Thoracic aorta (tissue), 2 donors: ENCODE measurements around the gene ADGRB3. TPM values are rescaled to one million over a fixed set of nuclear protein-coding genes. Genes with fewer than 3 reads are reported as not detected.

Experiments
- ATAC-seq: fragments of 150-250 bp; one replicate; pipeline ENCODE4 v1.8.0; 2017; ENCODE audit warnings: low read depth; ENCODE audit not compliant: insufficient number of reproducible peaks, low FRiP score
- DNase-seq: peaks from one replicate; pipeline ENCODE4 v3.0.0-alpha.2; 2020; ENCODE audit warnings: low spot score
- H3K27ac ChIP-seq, 2 donors: fragments of 200-600 bp; sonication (generic); 1 replicate in 1 of 2; 2 replicates in 1 of 2; pipeline ENCODE4 v1.5.1; 2016; ENCODE audit warnings: mild to moderate bottlenecking in 2 of 2, moderate library complexity in 2 of 2
- H3K27me3 ChIP-seq: fragments of 200-600 bp; sonication (generic); replicated peaks from 2 replicates; pipeline ENCODE4 v1.6.0; 2016; ENCODE audit warnings: mild to moderate bottlenecking; ENCODE audit not compliant: insufficient read depth
- H3K36me3 ChIP-seq: fragments of 200-600 bp; sonication (generic); one replicate; pipeline ENCODE4 v1.5.1; 2016
- H3K4me1 ChIP-seq, 2 donors: fragments of 200-600 bp; sonication (generic); 1 replicate in 1 of 2; 2 replicates in 1 of 2; pipeline versions ENCODE4 v1.5.1 to v1.6.0; 2016; ENCODE audit warnings: low read depth in 2 of 2, mild to moderate bottlenecking in 1 of 2; ENCODE audit not compliant: control insufficient read depth in 1 of 2
- H3K4me3 ChIP-seq: fragments of 200-600 bp; sonication (generic); 2 replicates; pipeline ENCODE4 v1.5.1; 2016; ENCODE audit warnings: mild to moderate bottlenecking
- H3K9me3 ChIP-seq: fragments of 200-600 bp; sonication (generic); 2 replicates; pipeline ENCODE4 v1.5.1; 2016
- total RNA-seq, 2 donors: library from RNA; depleted of rRNA; stranded (reverse); fragments of >200 nt; gene quantifications; one replicate each; pipeline versions ENCODE4 v1.1.0 to v1.2.3, GENCODE V29; 2016
- TF ChIP-seq, protein P1 (sequence below): fragments of 200-600 bp; sonication (generic); IDR thresholded peaks from one replicate; pipeline ENCODE4 v1.5.1; 2019; ENCODE audit warnings: antibody characterized with exemption

ADGRB3 gene
- total RNA-seq, 2 donors from 2014 or later, result 2.4 to 10.1 TPM

DNA sequence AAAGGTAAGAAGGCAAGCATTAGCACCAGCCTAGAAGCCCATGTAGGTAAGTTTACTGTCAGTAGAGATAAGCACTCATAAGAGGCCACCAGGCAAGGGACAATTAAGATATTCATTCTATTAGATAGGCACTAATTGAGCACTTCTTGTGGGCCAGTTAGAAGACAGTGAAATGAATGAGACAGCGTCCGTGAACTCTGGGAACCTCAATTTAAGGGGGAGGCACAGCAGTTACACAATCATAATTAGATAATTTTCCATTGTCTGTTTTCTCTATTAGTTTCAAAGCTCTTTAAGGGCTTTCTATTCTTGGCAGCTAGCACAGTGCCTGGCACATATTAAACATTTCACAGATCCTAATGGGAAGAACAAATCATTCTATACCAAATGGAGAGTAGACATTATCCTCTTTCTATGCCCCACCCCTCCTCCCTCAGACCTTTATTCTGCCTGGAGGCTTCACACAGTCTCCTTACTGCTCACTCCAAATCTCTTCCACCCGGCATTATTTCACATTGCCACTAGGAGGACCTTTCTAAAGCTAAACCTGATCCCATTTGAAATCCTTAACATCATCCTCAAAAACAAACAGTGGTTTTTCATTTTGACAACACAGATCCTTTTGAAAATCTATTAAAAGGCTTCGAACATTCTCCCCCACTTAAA lies 529.6 kb downstream of the ADGRB3 start:
- Histone ChIP-seq H3K27me3 (no peaks in the 10 kb centered on the region), H3K4me3 (no peak overlapping the region), H3K27ac (no peak overlapping the region), H3K4me1 (no peaks in the 10 kb centered on the region), H3K36me3 (no peaks in the 10 kb centered on the region), H3K9me3 (no peaks in the 10 kb centered on the region)
- no peak for DNase-seq
- TF ChIP-seq, protein P1, sequence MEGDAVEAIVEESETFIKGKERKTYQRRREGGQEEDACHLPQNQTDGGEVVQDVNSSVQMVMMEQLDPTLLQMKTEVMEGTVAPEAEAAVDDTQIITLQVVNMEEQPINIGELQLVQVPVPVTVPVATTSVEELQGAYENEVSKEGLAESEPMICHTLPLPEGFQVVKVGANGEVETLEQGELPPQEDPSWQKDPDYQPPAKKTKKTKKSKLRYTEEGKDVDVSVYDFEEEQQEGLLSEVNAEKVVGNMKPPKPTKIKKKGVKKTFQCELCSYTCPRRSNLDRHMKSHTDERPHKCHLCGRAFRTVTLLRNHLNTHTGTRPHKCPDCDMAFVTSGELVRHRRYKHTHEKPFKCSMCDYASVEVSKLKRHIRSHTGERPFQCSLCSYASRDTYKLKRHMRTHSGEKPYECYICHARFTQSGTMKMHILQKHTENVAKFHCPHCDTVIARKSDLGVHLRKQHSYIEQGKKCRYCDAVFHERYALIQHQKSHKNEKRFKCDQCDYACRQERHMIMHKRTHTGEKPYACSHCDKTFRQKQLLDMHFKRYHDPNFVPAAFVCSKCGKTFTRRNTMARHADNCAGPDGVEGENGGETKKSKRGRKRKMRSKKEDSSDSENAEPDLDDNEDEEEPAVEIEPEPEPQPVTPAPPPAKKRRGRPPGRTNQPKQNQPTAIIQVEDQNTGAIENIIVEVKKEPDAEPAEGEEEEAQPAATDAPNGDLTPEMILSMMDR, result no peak
- no peak for ATAC-seq

DNA sequence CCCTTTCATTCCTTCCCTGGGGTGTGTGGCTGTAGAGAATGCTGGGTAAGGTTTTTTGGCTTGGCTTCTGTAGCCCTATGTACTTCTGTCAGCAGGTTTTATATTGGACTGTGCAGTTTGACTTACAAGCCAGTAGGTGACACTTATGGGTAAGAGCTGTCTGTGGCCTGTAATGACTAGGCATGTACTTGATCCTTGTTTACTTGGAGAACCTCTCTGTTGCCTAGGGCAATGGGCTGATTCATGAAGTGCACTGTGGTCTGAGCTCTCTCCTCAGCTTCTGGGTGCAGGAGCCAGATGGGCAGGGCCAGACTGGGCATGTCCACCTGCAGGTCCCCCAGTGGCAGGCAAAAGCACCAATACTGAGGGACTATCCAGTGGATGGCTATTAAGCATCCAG lies 544.6 kb downstream of the ADGRB3 start:
- DNase-seq (no peak), ATAC-seq (no peak)
- TF ChIP-seq, protein P1, result no peak

DNA sequence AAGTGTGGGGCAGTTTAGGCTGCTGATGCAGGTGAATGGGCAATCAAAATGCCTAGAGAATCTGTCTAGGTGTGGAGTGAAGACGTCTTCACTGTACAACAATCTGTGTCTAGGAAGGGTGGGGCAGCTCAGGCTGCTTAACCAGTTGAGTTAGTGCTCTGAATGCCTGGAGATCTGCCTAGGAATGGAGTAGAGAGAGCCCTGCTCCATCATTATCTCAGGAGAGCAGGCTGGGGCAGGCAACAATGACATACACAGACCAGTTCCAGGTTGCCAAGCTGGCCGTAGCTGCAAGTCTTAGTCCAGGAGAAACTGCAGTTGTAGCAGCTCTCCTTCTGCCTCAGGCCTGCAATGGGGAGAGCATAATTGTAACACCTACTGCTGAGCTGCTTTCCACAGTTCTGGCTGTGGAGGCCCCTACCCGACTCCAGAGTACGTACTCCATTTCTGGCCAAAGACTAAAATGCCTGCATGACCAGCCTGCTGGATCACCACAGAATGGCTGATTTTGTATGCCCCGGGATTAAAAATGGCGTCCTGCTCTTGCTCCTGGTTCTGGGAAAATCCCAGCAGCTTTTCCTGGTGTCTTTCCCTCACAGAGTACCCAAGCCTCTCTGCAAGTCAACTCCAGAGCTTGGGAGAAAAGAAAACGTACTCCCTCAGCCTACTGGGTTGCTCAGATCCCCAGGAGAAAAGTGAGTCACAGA lies 545.4 kb downstream of the ADGRB3 start:
- DNase-seq, result no peak
- Histone ChIP-seq H3K9me3 (no peaks in the 10 kb centered on the region), H3K27me3 (no peaks in the 10 kb centered on the region), H3K36me3 (no peaks in the 10 kb centered on the region), H3K4me1 (no peaks in the 10 kb centered on the region), H3K27ac (no peak overlapping the region), H3K4me3 (no peak overlapping the region)
- ATAC-seq, result no peak
- TF ChIP-seq, protein P1, result no peak

More for the DNA sequence above, 544.6 kb downstream of the ADGRB3 start:
- Histone ChIP-seq H3K9me3 (no peaks in the 10 kb centered on the region), H3K27me3 (no peaks in the 10 kb centered on the region), H3K27ac (no peak overlapping the region), H3K4me3 (no peak overlapping the region), H3K4me1 (no peaks in the 10 kb centered on the region), H3K36me3 (no peaks in the 10 kb centered on the region)

DNA sequence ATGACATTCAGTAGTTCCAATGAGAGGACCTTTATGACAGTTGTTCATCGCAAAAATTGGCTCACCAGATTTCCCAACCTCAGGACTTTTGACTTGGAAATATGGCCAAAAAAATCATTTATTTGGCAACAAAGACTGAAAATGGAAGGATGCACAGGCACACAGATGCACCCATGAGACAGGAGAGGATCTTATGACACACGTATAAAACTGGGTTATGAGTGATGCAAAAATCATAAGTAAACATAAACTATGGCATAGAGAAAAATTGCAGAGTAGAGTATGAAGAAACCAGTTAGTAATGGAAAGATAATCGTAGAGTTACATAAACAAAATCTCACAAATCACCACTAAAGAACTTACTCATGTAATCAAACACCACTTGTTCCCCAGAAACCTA lies 546.9 kb downstream of the ADGRB3 start:
- ATAC-seq (no peak), DNase-seq (no peak)
- Histone ChIP-seq H3K4me3 (no peak overlapping the region), H3K4me1 (no peaks in the 10 kb centered on the region), H3K9me3 (no peaks in the 10 kb centered on the region), H3K27me3 (no peaks in the 10 kb centered on the region), H3K27ac (no peak overlapping the region), H3K36me3 (no peaks in the 10 kb centered on the region)
- TF ChIP-seq, protein P1, result no peak

DNA sequence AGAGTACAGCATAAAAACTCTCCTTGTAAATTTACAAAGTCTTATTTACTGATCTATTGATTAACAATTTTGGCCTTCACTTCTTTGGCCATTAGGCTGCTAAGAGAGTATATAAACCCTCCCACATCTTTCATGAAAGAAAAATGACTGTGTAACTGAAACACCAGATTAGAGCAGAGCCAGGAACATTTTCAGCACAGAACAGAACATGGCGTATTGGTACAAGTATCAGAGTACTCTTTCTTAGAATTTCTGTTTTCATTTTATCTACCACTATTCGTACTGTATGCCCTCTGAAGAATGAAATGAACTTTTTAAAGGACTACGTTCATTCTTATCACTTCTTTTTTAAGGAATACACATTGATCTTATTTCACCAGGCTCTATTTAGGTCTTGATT lies 550.2 kb downstream of the ADGRB3 start:
- no peaks in the 10 kb centered on the region for H3K27me3 ChIP-seq
- H3K27ac ChIP-seq, result no peak overlapping the region
- no peaks in the 10 kb centered on the region for H3K4me1 ChIP-seq
- no peak for ATAC-seq
- no peaks in the 10 kb centered on the region for H3K9me3 ChIP-seq
- no peak overlapping the region for H3K4me3 ChIP-seq
- TF ChIP-seq, protein P1, result no peak
- no peak for DNase-seq
- H3K36me3 ChIP-seq, result no peaks in the 10 kb centered on the region
